GM23338 (cell line): Measurements from ENCODE around the gene CRYBB3. TPM values are rescaled to one million over a fixed set of nuclear protein-coding genes. Genes with fewer than 3 reads are reported as not detected.

Source experiments
- ATAC-seq: fragments of 200-7000 bp; cut with Tn5 transposase; 3 replicates; pipeline ENCODE4 v1.9.1; 2020
- DNase-seq: peaks from one replicate; pipeline ENCODE4 v3.0.0-alpha.2; 2015; ENCODE audit warnings: low spot score
- H2AFZ ChIP-seq: fragments of 200-600 bp; sonication (generic); 2 replicates; pipeline ENCODE4 v1.8.0; 2016; ENCODE audit warnings: antibody characterized with exemption, mild to moderate bottlenecking, moderate library complexity
- H3F3A ChIP-seq: fragments of 200-600 bp; sonication (generic); replicated peaks from 2 replicates; pipeline ENCODE4 v1.8.0; 2017; ENCODE audit warnings: antibody characterized with exemption, mixed run types, low read depth
- H3K27ac ChIP-seq: fragments of 200-600 bp; sonication (generic); 2 replicates; pipeline ENCODE4 v1.6.1; 2016; ENCODE audit warnings: low read depth
- H3K27me3 ChIP-seq: fragments of 200-600 bp; sonication (generic); 2 replicates; pipeline ENCODE4 v1.8.0; 2016; ENCODE audit warnings: mild to moderate bottlenecking, mixed run types, moderate library complexity; ENCODE audit not compliant: insufficient read depth
- H3K36me3 ChIP-seq: fragments of 200-600 bp; sonication (generic); 2 replicates; pipeline ENCODE4 v1.8.0; 2016; ENCODE audit warnings: mild to moderate bottlenecking; ENCODE audit not compliant: insufficient read depth
- H3K4me1 ChIP-seq: fragments of 200-600 bp; sonication (generic); 2 replicates; pipeline ENCODE4 v1.8.0; 2016; ENCODE audit warnings: mild to moderate bottlenecking, moderate library complexity; ENCODE audit not compliant: insufficient read depth
- H3K4me2 ChIP-seq: fragments of 200-600 bp; sonication (generic); 2 replicates; pipeline ENCODE4 v1.7.1; 2017; ENCODE audit warnings: mixed run types
- H3K4me3 ChIP-seq: fragments of 200-600 bp; sonication (generic); 2 replicates; pipeline ENCODE4 v1.6.1; 2016; ENCODE audit warnings: mixed run types
- H3K79me2 ChIP-seq: fragments of 200-600 bp; sonication (generic); replicated peaks from 2 replicates; pipeline ENCODE4 v1.8.0; 2017; ENCODE audit warnings: mild to moderate bottlenecking; ENCODE audit not compliant: insufficient read depth
- H3K9me2 ChIP-seq: fragments of 200-600 bp; sonication (generic); 2 replicates; pipeline ENCODE4 v1.8.0; 2017; ENCODE audit not compliant: insufficient read depth
- H4K20me1 ChIP-seq: fragments of 200-600 bp; sonication (generic); replicated peaks from 2 replicates; pipeline ENCODE4 v1.8.0; 2017; ENCODE audit warnings: mild to moderate bottlenecking; ENCODE audit not compliant: insufficient read depth
- H3K27ac Mint-ChIP-seq: 2 replicates; pipeline ENCODE4 v1.8.0; 2020; ENCODE audit warnings: inconsistent platforms, mild to moderate bottlenecking, moderate library complexity, mixed read lengths
- H3K27me3 Mint-ChIP-seq: 3 replicates; pipeline ENCODE4 v1.8.0; 2022; ENCODE audit warnings: low read depth, mild to moderate bottlenecking, moderate library complexity, mixed read lengths, inconsistent platforms; ENCODE audit not compliant: insufficient read depth, poor library complexity
- H3K36me3 Mint-ChIP-seq: 3 replicates; pipeline ENCODE4 v1.8.0; 2021; ENCODE audit warnings: low read depth, mild to moderate bottlenecking, inconsistent platforms, moderate library complexity, mixed read lengths
- H3K4me1 Mint-ChIP-seq: 3 replicates; pipeline ENCODE4 v1.8.0; 2020; ENCODE audit warnings: mild to moderate bottlenecking, inconsistent platforms, mixed read lengths
- H3K4me3 Mint-ChIP-seq: 3 replicates; pipeline ENCODE4 v1.8.0; 2021; ENCODE audit warnings: moderate library complexity, mild to moderate bottlenecking, inconsistent platforms, mixed read lengths
- H3K9me3 Mint-ChIP-seq: 3 replicates; pipeline ENCODE4 v1.8.0; 2020; ENCODE audit warnings: moderate library complexity, mild to moderate bottlenecking, inconsistent platforms, mixed read lengths
- CREB1 ChIP-seq: fragments of 250-450 bp; sonication (Bioruptor Pico); IDR thresholded peaks from 2 replicates; pipeline ENCODE4 v1.5.0; 2020; ENCODE audit warnings: low read depth, mild to moderate bottlenecking, moderate library complexity
- CTCF ChIP-seq, 2 experiments: fragments of 200-600 bp in 1 of 2; sonication (generic) in 1 of 2; conservative IDR thresholded peaks; 2 replicates each; pipeline versions ENCODE4 v1.5.1 to v1.6.1; 2016 to 2017; ENCODE audit warnings: antibody characterized with exemption in 2 of 2, low read depth in 2 of 2, mild to moderate bottlenecking in 2 of 2, moderate library complexity in 1 of 2
- ETS1 ChIP-seq: IDR thresholded peaks from 2 replicates; pipeline ENCODE4 v1.6.1; 2016; ENCODE audit warnings: antibody characterized with exemption
- EZH2 ChIP-seq: fragments of 200-600 bp; sonication (generic); IDR thresholded peaks from one replicate; pipeline ENCODE4 v1.8.0; 2017; ENCODE audit warnings: antibody characterized with exemption, mild to moderate bottlenecking, low read depth; ENCODE audit not compliant: unreplicated experiment
- REST ChIP-seq: IDR thresholded peaks from one replicate; pipeline ENCODE4 v1.6.1; 2018; ENCODE audit warnings: antibody characterized with exemption; ENCODE audit not compliant: unreplicated experiment
- ZNF331 ChIP-seq: fragments of 250-450 bp; sonication (Bioruptor Pico); IDR thresholded peaks from 2 replicates; pipeline ENCODE4 v1.5.0; 2020; ENCODE audit warnings: low read depth, mild to moderate bottlenecking, moderate library complexity
- polyA plus RNA-seq: library from polyadenylated mRNA; unstranded; fragments of >200 nt; fragmentation: Nextera tagmentation; extraction: Ambion mirVana; gene quantifications from 2 replicates; pipeline ENCODE4 v1.2.1, GENCODE V29; 2016
- total RNA-seq: library from RNA; depleted of rRNA; stranded (reverse); fragments of >200 nt; shearing (Covaris generic); gene quantifications from 2 replicates; pipeline ENCODE4 v1.2.3, GENCODE V29; 2014
- TF ChIP-seq, protein P1 (sequence below): fragments of 250-450 bp; sonication (Bioruptor Pico); IDR thresholded peaks from 2 replicates; pipeline ENCODE4 v1.5.0; 2020; ENCODE audit warnings: mild to moderate bottlenecking, moderate library complexity

The CRYBB3 gene
- total and polyA plus RNA-seq, 2 experiments from 2014 or later = 0.28 TPM; not detected in 1

DNA sequence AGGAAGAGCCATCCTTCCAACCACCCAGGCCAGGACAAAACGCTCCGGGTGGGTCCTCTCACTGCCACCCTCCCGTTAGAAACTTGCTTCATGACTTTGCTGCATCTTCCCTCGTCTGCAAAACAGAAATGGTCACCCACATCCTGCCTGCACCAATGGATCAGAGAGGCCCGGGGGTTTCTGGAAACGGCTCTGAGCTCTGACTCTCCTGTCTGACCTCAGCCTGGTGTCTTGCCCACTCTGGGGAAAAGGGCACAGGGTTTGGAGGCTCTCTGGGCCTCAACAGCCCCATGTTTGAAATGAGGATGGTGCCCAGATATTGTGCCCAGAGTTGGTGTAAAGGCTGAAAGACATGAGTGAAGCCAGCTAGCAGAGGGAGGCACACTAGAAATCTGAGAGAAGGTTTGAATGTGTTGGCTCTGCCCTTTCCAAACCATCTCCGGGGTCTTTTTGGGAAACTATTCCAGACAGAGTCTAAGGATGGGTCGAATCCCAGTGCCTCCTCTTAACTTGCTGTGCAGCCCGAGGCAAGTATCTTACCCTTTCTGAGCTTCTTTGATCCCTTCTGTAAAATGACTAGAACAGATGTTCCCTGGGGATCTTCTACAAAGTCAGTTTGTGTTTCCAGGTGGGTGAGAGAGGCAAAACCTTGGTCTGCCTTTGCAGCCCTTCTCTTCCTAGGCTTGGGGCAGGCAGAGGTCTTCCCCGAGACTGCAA, 2.1 kb downstream of the CRYBB3 start (continued):
- TF ChIP-seq EZH2 = no peak
- no peak for TF ChIP-seq ZNF331 (CRISPR knock-in tag)
- TF ChIP-seq, protein P1, sequence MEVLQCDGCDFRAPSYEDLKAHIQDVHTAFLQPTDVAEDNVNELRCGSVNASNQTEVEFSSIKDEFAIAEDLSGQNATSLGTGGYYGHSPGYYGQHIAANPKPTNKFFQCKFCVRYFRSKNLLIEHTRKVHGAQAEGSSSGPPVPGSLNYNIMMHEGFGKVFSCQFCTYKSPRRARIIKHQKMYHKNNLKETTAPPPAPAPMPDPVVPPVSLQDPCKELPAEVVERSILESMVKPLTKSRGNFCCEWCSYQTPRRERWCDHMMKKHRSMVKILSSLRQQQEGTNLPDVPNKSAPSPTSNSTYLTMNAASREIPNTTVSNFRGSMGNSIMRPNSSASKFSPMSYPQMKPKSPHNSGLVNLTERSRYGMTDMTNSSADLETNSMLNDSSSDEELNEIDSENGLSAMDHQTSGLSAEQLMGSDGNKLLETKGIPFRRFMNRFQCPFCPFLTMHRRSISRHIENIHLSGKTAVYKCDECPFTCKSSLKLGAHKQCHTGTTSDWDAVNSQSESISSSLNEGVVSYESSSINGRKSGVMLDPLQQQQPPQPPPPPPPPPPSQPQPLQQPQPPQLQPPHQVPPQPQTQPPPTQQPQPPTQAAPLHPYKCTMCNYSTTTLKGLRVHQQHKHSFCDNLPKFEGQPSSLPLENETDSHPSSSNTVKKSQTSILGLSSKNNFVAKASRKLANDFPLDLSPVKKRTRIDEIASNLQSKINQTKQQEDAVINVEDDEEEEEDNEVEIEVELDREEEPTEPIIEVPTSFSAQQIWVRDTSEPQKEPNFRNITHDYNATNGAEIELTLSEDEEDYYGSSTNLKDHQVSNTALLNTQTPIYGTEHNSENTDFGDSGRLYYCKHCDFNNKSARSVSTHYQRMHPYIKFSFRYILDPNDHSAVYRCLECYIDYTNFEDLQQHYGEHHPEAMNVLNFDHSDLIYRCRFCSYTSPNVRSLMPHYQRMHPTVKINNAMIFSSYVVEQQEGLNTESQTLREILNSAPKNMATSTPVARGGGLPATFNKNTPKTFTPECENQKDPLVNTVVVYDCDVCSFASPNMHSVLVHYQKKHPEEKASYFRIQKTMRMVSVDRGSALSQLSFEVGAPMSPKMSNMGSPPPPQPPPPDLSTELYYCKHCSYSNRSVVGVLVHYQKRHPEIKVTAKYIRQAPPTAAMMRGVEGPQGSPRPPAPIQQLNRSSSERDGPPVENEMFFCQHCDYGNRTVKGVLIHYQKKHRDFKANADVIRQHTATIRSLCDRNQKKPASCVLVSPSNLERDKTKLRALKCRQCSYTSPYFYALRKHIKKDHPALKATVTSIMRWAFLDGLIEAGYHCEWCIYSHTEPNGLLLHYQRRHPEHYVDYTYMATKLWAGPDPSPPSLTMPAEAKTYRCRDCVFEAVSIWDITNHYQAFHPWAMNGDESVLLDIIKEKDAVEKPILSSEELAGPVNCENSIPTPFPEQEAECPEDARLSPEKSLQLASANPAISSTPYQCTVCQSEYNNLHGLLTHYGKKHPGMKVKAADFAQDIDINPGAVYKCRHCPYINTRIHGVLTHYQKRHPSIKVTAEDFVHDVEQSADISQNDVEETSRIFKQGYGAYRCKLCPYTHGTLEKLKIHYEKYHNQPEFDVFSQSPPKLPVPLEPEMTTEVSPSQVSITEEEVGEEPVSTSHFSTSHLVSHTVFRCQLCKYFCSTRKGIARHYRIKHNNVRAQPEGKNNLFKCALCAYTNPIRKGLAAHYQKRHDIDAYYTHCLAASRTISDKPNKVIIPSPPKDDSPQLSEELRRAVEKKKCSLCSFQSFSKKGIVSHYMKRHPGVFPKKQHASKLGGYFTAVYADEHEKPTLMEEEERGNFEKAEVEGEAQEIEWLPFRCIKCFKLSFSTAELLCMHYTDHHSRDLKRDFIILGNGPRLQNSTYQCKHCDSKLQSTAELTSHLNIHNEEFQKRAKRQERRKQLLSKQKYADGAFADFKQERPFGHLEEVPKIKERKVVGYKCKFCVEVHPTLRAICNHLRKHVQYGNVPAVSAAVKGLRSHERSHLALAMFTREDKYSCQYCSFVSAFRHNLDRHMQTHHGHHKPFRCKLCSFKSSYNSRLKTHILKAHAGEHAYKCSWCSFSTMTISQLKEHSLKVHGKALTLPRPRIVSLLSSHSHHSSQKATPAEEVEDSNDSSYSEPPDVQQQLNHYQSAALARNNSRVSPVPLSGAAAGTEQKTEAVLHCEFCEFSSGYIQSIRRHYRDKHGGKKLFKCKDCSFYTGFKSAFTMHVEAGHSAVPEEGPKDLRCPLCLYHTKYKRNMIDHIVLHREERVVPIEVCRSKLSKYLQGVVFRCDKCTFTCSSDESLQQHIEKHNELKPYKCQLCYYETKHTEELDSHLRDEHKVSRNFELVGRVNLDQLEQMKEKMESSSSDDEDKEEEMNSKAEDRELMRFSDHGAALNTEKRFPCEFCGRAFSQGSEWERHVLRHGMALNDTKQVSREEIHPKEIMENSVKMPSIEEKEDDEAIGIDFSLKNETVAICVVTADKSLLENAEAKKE (CRISPR knock-in tag) = no peak
- no peak for TF ChIP-seq CREB1 (CRISPR knock-in tag)

GRCh38 chr22:25202290-25202921, 2.7 kb downstream of the CRYBB3 start:
- no peaks in the 10 kb centered on the region for H3K36me3 ChIP-seq
- no peaks in the 10 kb centered on the region for H3K4me1 ChIP-seq
- DNase-seq (peak; percentile 85), ATAC-seq (peak; percentile 94)
- Mint-ChIP-seq H3K9me3 (no peaks in the 10 kb centered on the region), H3K27ac (no peak overlapping the region), H3K36me3 (no peaks in the 10 kb centered on the region; the same call in 2 of the 3 replicates), H3K4me1 (no peaks in the 10 kb centered on the region), H3K27me3 (peaks cover 6% of the 10 kb centered on the region), H3K4me3 (no peak overlapping the region)
- TF ChIP-seq ETS1 (no peak), CTCF (conservative IDR thresholded peaks at IDR 0.05; ENCODE audit: low read depth in 2 of 2) (peak; percentile 91 to 95), REST (no peak)
- no peaks in the 10 kb centered on the region for H3K79me2 ChIP-seq
- no peaks in the 10 kb centered on the region for H3K9me2 ChIP-seq
- no peak overlapping the region for H3K27ac ChIP-seq
- no peaks in the 10 kb centered on the region for H3F3A ChIP-seq
- no peak overlapping the region for H3K4me2 ChIP-seq
- H3K4me3 ChIP-seq = no peak overlapping the region
- no peaks in the 10 kb centered on the region for H3K27me3 ChIP-seq
- H4K20me1 ChIP-seq = no peaks in the 10 kb centered on the region
- H2AFZ ChIP-seq = no peak overlapping the region
